HG03159 (cell line): ENCODE data around the gene DNAH7.
"Not testable (repeated sequence)": the region's sequence is repeated elsewhere in the genome, so short reads cannot be mapped to it uniquely, and the experiment has no call there.

Experiments used
- ATAC-seq: cut with Tn5 transposase; IDR thresholded peaks from one replicate; pipeline ENCODE4 v1.9.1; 2021; ENCODE audit warnings: mild to moderate bottlenecking, moderate library complexity; ENCODE audit not compliant: unreplicated experiment

The DNAH7 gene

DNA sequence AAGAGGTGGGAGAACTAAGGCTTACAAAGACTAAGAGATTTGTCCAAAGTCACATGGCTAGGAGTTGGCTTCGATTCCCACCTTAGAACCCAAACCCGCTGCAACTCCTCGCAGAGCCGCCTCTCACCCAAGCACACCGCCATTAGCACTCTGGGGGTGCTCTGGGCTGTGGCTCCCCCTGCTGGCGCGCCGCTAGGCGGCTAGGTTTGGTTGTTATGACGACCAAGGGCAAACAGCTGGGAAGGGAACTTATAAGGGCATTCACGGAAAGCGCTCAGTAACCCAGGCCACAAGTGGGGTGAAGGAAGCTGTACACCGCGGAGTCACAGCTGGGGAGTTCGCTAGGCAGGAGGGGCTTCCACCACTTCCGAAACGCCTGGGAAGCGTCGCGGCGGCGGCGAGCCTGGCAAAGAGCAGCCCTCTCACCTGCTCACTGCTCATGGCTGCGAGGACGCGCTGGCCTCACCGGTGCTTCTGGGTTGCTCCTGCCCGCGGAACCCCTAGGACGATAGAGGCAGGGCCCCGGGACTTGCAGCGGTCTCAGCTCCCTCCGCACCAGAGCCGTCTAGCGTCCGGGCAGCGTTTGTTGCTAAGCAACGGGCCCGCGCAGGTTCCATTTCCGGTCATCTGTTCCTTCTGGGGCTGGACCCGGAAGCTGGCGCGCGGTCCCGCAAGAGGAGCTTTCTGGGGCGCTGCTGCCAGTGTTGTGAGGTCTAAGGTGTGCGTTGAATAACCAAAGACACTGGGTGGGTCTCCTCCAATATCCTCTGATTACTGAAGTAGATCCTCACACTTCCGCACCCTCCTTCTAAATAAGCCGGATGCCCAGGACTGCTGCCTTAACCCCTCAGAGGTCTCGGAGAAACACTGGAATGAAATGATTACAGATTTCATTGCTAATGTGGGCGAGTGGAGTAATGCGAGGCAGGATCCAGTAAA lies at the start of gene DNAH7:
TSS of gene DNAH7 (minus strand) at position 567 of the 939 bp plus-strand sequence. CDS start at position 441, 126 bp downstream.
- ATAC-seq = peak; percentile 97

GRCh38 chr2:196117214-196117705 lies 48.6 kb upstream of the DNAH7 start:
- ATAC-seq = no peak

GRCh38 chr2:196113061-196113974 lies 44.7 kb upstream of the DNAH7 start:
- ATAC-seq = no peak

DNA sequence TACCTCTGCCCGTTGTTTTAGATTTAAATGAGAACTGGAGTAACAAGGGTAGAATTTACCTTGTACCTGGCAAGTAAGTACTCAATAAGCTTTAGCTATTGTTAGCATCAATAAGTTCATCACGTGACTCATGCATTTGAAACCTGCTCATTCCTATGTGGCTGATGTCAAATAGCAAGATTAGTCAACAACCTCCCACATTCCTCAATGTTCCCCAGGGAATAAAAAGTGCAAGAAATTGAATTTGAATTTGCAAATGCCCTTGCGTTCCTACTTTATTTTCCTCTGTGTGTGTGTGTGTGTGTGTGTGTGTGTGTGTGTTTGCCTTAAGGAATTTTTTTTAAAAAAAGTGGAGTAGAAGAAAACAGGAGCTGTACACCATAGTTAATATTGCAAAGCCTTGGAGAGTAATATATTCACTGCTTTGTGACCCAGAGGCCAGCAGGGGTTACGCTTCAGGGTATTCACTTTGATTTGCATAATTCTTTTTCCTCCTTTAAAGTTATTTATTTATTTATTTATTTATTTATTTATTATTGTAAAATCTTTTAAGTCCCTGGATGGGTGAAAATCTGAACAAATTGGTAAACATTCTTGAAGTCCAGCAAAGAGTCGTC lies 43.9 kb upstream of the DNAH7 start:
- ATAC-seq = no peak

DNA sequence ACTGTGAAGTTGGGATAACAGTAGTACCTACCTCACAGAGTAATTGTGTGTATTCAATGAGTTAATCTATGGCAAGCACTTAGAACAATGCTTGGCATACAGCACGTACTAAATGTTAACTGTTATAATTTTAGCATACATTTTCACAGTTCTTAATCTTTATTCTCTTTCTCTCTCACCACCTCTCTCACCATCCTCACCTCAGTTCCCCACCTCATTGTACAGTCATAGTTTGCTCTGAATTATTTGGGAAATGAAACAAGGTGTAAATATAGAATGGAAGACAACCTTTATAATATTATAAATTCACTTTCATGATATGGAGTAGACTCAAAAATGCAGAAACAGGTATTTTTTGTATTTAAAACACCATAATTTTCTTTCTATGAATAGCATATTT lies 40.0 kb upstream of the DNAH7 start:
- no peak for ATAC-seq

- no peak for ATAC-seq
Measured at GRCh38 chr2:196105951-196106350, 37.3 kb upstream of the DNAH7 start.

- ATAC-seq = no peak
Measured at GRCh38 chr2:196104066-196104465, 35.4 kb upstream of the DNAH7 start.

DNA sequence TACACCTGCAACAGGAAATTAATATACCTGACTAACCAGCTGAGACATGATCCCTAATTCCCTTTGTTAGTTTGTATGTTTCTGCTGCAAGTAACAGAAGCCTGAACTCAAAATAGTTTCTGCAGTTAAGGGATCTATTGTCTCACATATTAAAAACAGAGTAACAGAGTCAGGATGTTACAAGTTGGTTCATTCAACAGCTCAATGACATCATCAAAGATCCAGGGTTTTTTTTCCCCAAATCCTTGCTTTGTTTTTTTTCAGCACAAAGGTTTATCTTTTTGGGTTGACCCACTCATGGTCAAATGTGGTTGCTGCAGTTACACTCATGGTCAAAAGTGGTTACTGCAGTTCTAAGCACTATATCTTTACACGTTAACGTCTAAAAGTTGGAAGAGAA lies 35.0 kb upstream of the DNAH7 start:
- ATAC-seq = no peak

DNA sequence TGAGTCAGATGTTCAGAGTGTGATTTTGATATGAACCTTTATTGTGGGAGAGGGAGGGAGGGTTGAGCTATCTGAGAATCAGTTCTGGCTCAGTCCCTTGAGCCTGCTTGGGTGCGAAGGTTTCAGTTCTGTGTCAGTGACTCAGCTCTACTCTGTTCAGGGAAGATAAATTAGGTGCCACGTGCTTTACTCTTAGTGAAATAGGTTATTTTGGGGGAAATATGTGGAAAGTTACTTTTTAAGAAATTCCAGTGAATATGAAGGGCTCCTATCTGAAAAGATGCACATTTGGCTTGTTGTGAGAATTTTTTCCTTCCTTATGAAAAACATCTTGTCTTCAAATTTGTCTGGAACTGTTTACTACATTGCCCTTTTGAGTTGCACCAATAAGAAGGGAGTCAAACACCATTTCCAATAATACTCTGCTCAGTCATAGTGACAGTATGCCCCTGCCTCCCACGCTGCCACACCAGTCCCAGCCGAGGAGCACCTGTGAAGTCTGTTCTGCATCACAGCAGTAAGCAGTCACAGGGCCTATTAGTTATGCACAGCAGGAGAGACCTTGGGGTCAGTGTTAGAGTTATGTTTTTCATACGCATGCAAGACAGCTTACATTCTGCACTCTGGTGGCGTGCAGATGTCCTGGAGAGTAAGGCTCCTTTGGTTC lies 32.8 kb upstream of the DNAH7 start:
- peak; percentile 95 for ATAC-seq

DNA sequence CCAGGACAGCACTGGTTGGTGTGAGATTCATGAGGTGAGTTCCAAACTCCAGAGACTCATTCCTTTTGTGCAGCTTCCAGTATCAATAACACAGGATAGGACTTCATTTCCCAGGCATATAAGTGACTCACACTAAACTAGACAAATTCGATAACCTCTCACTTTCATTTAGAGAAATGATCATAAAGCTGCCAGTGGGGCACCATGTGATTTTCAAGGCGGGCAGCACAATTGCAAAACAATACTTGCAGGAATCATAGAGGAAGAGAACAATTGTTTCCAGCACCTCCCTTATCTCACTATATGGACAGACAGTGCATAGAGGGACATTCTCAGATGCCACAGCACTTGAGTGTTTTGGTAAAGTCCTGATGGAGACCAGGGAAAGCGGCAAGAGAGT lies 31.3 kb upstream of the DNAH7 start:
- no peak for ATAC-seq

DNA sequence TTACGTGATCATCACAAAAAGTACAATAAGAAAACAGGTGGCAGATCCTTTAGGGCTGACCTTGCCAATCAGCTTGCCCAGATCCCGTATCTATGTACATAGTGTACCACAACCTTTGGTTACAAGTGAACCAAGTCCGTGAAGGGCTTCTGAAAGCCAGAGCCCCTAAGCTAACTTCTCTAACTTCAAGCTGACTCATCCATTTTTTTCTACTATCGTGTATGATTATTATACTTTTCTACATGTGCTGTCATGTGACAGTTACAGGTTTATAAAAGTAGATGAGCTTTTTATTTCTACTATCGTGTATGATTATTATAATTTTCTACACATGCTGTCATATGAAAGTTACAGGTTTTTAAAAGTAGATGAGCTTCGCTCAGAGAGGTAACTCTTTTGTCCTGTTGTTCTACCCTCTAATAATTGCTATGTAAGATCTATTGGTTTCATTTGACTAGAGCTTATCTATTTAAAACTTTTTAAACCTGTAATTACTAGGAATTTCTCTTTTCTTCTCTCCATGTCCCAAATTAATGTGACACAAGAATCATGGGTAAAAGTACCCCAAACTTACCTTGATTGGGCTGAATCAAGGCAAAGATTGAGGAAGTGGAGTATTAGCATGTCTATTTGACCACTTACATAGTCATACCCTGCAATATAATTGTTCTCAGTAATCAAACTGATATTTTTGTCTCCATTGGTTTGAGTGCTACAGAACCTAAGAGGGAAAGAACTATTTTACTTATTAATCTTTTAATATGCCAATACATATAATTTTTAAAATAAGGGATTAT lies 29.4 kb upstream of the DNAH7 start:
- no peak for ATAC-seq

GRCh38 chr2:196096982-196097745 lies 28.5 kb upstream of the DNAH7 start:
- no peak for ATAC-seq

DNA sequence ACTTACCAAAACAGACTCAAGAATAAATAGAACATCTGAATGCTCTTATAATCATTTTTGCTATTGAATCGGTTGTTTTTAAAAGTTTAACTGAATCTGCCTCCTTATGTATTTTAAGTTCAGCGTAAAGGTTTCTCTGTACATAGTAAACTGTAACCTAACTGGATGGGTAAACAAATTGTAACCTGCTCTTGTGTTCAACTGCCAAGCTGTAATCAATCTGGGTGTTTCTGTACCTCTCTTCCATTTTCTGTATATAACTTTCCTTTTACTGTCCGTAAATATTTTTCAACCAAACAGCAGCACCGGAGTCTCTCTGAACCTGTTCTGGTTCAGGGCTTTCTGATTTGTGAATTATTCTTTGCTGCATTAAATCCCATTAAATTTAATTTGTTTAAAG lies 27.6 kb upstream of the DNAH7 start:
- ATAC-seq = no peak

DNA sequence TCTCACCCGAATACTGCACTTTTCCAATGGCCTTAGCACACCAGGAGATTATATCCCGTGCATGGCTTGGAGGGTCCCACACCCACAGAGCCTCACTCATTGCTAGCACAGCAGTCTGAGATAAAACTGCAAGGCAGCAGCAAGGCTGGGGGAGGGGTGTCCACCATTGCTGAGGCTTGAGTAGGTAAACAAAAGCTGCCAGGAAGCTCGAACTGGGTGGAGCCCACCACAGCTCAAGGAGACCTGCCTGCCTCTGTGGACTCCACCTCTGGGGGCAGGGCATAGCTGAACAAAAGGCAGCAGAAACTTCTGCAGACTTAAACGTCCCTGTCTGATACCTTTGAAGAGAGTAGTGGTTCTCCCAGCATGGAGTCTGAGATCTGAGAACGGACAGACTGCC lies 20.8 kb upstream of the DNAH7 start:
- ATAC-seq = not testable (repeated sequence)

DNA sequence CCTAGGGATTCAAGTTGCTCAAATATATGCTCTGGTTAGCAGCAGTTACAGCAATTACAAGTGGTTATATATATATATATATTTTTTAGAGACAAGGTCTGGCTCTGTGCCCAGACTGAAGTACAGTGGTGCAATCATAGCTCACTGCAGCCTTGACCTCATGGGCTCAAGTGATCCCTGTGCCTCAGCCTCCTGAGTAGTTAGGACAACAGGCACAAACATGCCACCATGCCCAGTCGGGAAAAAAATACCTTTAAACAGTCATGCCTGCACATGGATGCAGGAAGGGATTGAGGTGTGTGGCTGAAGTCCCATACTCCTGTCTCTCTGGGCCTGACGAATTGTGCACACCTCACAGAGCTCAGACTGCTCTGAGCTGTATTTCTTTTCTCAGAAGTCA lies 19.6 kb upstream of the DNAH7 start:
- no peak for ATAC-seq

DNA sequence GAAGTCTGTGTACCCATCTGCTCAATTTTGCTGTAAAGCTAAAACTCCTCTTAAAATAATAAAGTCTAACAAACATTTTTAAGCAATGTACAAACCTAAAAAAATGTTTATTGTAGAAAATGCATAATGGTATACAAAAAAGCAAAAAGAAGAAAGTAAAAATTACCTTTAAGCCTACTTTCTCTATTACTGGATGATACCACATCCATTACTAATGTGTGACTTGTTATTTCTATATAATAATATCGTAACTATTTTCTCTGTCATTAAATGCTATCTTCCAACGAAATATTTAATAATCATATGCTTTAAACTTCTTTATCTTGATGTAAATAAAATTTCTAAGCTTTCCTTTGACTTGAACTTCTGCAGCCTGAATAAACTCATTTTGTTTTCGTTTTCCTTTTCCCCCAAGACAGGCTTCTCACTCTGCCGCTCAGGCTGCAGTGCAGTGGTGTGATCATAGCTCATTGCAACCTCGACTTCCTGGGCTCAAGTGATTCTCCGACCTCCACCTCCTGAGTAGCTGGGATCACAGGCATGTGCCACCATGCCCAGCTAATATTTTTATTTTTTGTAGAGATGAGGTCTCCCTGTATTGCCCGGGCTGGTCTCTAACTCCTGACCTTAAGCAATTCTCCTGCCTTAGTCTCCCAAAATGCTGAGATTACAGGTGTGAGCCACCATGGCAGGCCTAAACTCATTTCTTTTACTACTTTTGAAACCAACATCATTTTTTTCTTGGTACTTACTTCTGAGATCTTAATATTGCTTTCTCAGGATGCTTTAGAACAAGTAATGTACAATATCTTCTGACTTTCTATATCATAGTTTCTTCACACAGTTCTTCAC lies 18.1 kb upstream of the DNAH7 start:
- ATAC-seq = no peak

GRCh38 chr2:196083601-196084000 lies 15.0 kb upstream of the DNAH7 start:
- no peak for ATAC-seq

DNA sequence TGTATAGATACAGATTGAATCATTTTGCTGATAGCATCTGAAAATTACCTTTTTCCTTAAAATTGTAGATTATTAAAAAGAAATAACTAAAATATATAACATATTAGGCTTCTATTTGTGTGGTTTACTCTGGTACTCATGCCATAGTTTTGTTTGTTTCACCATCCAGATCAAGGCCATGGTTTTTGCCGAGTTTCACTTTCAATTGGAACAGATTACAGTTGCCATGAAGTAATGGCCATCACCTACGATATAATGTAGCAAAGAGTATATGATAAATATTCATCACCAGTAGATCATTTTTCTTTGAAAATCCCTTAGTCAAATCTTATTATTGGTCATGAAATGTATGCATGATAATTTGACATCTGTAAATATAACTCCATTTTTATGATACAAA lies 11.9 kb upstream of the DNAH7 start:
- peak; percentile 43 for ATAC-seq
